Sigmoid colon (tissue), 4 donors: ENCODE measurements around the gene TBC1D9B.

Source experiments
- CTCF ChIP-seq, 4 experiments: fragments of 450-650 bp in 3 of 4; fragments of 200-600 bp in 1 of 4; IDR thresholded peaks; one replicate each; pipeline ENCODE4 v1.5.1; 2016 to 2019; ENCODE audit warnings: antibody characterized with exemption in 4 of 4, mild to moderate bottlenecking in 3 of 4, moderate library complexity in 2 of 4
- EP300 ChIP-seq, 4 donors: sonication (generic); formaldehyde crosslinking; IDR thresholded peaks; one replicate each; pipeline ENCODE4 v1.6.1; 2017; ENCODE audit warnings: antibody characterized with exemption in 4 of 4
- POLR2AphosphoS5 ChIP-seq, 4 donors: sonication (generic); formaldehyde crosslinking; IDR thresholded peaks; one replicate each; pipeline ENCODE4 v1.6.1; 2017; ENCODE audit warnings: antibody characterized with exemption in 4 of 4

GRCh38 chr5:179883163-179883562 lies 24.5 kb downstream of the TBC1D9B start:
- TF ChIP-seq CTCF (IDR thresholded peaks at IDR 0.05), result no peak
- no peak for TF ChIP-seq POLR2AphosphoS5 (IDR thresholded peaks at IDR 0.05)
- TF ChIP-seq EP300 (IDR thresholded peaks at IDR 0.05), result no peak
